KMS-11 (cell line): ENCODE data around the gene SYAP1.

Source experiments
- H2AFZ ChIP-seq: fragments of 200-600 bp; sonication (generic); 2 replicates; pipeline ENCODE4 v1.6.1; 2016; ENCODE audit warnings: antibody characterized with exemption, mixed run types, low read depth
- H3K27ac ChIP-seq: fragments of 200-600 bp; sonication (generic); 2 replicates; pipeline ENCODE4 v1.6.1; 2016; ENCODE audit warnings: mild to moderate bottlenecking, mixed run types
- H3K27me3 ChIP-seq: fragments of 200-600 bp; sonication (generic); 2 replicates; pipeline ENCODE4 v1.6.1; 2017; ENCODE audit warnings: mild to moderate bottlenecking, low read depth, mixed run types, moderate library complexity; ENCODE audit not compliant: insufficient read depth
- H3K36me3 ChIP-seq: fragments of 200-600 bp; sonication (generic); 2 replicates; pipeline ENCODE4 v1.6.1; 2017; ENCODE audit warnings: mild to moderate bottlenecking, mixed run types; ENCODE audit not compliant: insufficient read depth
- H3K4me1 ChIP-seq: fragments of 200-600 bp; sonication (generic); 2 replicates; pipeline ENCODE4 v1.6.1; 2016; ENCODE audit warnings: mild to moderate bottlenecking, low read depth, mixed run types; ENCODE audit not compliant: poor library complexity, severe bottlenecking
- H3K4me2 ChIP-seq: fragments of 200-600 bp; sonication (generic); 2 replicates; pipeline ENCODE4 v1.7.0; 2016; ENCODE audit warnings: mild to moderate bottlenecking, mixed run types
- H3K4me3 ChIP-seq: fragments of 200-600 bp; sonication (generic); IDR thresholded peaks from 2 replicates; pipeline ENCODE4 v1.6.1; 2017; ENCODE audit warnings: low read depth, low read length, mixed read lengths; ENCODE audit not compliant: insufficient read depth
- H3K79me2 ChIP-seq: fragments of 200-600 bp; sonication (generic); 2 replicates; pipeline ENCODE4 v1.6.1; 2016; ENCODE audit warnings: low read depth, mixed run types; ENCODE audit not compliant: insufficient read depth
- H3K9ac ChIP-seq: fragments of 200-600 bp; sonication (generic); 2 replicates; pipeline ENCODE4 v1.6.1; 2016; ENCODE audit warnings: mild to moderate bottlenecking, mixed run types
- H4K20me1 ChIP-seq: fragments of 200-600 bp; sonication (generic); 2 replicates; pipeline ENCODE4 v1.6.1; 2016; ENCODE audit warnings: mild to moderate bottlenecking, mixed run types; ENCODE audit not compliant: insufficient read depth
- TF ChIP-seq, protein P1 (sequence below): fragments of 200-600 bp; sonication (generic); conservative IDR thresholded peaks from 2 replicates; pipeline ENCODE4 v1.6.1; 2017; ENCODE audit warnings: low read depth, mild to moderate bottlenecking, antibody characterized with exemption, low read length, moderate library complexity, mixed read lengths

The SYAP1 gene

DNA sequence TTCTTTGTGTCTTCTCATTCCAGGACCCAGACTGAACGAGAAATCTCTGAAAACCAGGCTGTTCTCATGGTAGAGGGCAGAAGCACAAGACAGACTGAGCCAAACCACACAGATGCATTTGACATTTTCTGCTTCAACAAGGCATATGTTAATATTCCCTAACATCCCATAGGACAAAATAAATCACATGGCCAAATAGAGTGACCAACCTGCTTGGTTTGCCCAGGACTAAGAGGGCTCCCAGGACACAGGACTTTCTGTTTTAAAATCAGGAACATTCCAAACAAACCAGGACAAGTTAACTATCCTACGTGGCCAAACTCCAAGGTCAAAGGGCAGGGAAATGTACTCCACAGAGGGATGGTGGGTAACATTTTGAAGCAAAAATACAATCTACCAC lies 18.7 kb upstream of the SYAP1 start:
- Histone ChIP-seq H3K27ac (no peak overlapping the region), H3K4me2 (no peak overlapping the region), H3K36me3 (no peaks in the 10 kb centered on the region), H3K4me3 (no peak overlapping the region), H3K27me3 (no peaks in the 10 kb centered on the region), H2AFZ (no peak overlapping the region), H3K4me1 (no peaks in the 10 kb centered on the region), H3K9ac (no peak overlapping the region), H4K20me1 (no peaks in the 10 kb centered on the region), H3K79me2 (no peaks in the 10 kb centered on the region)
- TF ChIP-seq, protein P1, sequence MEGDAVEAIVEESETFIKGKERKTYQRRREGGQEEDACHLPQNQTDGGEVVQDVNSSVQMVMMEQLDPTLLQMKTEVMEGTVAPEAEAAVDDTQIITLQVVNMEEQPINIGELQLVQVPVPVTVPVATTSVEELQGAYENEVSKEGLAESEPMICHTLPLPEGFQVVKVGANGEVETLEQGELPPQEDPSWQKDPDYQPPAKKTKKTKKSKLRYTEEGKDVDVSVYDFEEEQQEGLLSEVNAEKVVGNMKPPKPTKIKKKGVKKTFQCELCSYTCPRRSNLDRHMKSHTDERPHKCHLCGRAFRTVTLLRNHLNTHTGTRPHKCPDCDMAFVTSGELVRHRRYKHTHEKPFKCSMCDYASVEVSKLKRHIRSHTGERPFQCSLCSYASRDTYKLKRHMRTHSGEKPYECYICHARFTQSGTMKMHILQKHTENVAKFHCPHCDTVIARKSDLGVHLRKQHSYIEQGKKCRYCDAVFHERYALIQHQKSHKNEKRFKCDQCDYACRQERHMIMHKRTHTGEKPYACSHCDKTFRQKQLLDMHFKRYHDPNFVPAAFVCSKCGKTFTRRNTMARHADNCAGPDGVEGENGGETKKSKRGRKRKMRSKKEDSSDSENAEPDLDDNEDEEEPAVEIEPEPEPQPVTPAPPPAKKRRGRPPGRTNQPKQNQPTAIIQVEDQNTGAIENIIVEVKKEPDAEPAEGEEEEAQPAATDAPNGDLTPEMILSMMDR: no peak

DNA sequence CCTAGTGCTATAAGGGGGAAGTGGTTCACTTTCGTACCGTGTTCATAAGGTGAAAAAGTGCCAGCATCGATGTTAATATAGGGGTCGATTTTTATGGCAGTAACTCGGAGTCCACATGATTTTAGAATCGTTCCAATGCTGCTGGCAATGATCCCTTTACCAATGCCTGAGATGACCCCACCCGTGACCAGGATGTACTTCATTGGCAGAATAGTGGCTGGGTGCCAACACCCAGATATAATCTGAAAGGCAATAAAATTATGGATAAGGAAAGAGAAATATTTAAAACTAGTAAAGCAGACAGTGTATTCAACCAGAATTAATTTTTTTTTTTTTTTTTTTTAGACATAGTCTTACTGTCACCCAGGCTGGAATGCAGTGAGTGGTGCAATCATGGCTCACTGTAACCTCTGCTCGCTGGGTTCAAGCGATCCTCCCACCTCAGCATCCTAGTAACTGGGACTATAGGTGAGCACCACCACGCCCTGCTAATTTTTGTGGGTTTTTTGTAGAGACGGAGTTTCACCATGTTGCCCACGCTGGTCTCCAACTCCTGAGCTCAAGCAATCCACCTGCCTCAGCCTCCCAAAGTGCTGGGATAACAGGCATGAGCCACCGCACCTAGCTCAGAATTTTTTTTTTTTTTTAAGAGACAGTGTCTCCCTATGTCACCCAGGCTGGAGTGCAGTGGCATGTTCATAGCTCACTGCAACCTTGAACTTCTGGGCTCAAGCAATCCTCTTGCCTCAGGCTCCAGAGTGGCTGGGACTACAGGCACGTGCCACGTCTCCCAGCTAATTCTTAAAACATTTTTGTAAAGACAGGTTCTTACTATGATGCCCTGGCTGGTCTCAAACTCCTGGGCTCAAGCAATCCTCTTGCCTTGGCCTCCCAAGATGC lies 16.5 kb upstream of the SYAP1 start:
- Histone ChIP-seq H3K4me2 (no peak overlapping the region), H3K79me2 (no peaks in the 10 kb centered on the region), H4K20me1 (no peaks in the 10 kb centered on the region), H2AFZ (no peak overlapping the region), H3K9ac (no peak overlapping the region), H3K27ac (no peak overlapping the region), H3K27me3 (no peaks in the 10 kb centered on the region), H3K4me3 (no peak overlapping the region), H3K36me3 (no peaks in the 10 kb centered on the region), H3K4me1 (no peaks in the 10 kb centered on the region)
- TF ChIP-seq, protein P1: no peak

DNA sequence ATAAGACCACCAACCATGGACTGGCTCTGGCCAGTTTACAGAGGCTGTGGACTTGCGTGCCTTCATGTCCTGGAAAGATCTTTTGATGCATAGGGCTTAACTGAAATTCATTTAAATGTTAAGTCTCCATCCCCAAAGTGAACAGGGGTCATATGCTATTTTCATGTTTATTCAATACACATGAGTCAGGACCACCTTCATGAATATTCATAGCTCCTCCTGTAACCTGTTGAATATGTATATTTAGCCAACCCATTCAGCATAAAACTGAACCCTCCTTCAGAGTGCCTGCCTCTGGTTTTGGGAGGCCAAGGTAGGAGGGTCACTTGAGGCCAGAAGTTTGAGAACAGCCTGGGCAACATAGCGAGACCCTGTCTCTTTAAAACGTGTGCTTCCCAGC lies 14.0 kb upstream of the SYAP1 start:
- no peak overlapping the region for H3K4me2 ChIP-seq
- H3K79me2 ChIP-seq: no peaks in the 10 kb centered on the region
- H3K36me3 ChIP-seq: no peaks in the 10 kb centered on the region
- H3K4me3 ChIP-seq: no peak overlapping the region
- H2AFZ ChIP-seq: no peak overlapping the region
- H3K4me1 ChIP-seq: no peaks in the 10 kb centered on the region
- no peaks in the 10 kb centered on the region for H4K20me1 ChIP-seq
- H3K27me3 ChIP-seq: no peaks in the 10 kb centered on the region
- TF ChIP-seq, protein P1: no peak
- H3K9ac ChIP-seq: no peak overlapping the region
- no peak overlapping the region for H3K27ac ChIP-seq

DNA sequence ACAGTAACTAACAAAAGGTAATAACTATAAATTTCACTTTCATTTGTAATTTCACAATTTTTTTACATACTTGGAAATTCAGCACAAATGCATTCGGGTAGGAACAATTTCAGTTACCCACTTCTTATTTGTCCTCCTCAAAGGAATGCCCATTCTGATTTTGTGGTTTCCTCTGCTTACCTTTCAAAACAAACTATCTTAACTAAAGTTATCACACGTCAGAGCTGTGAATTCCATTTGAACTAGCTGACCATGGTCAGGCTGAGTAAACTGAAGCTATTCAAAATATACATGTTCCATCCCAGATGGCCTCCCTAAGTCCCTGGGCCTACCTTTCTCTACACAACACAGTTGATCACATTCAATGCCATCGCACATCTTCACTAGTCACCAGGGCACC lies 11.4 kb upstream of the SYAP1 start:
- Histone ChIP-seq H3K27ac (no peak overlapping the region), H3K9ac (no peak overlapping the region), H2AFZ (no peak overlapping the region), H3K4me1 (no peaks in the 10 kb centered on the region), H3K36me3 (no peaks in the 10 kb centered on the region), H3K4me3 (no peak overlapping the region), H3K4me2 (no peak overlapping the region), H3K79me2 (no peaks in the 10 kb centered on the region), H3K27me3 (no peaks in the 10 kb centered on the region), H4K20me1 (no peaks in the 10 kb centered on the region)
- TF ChIP-seq, protein P1: no peak
